ENCODE results near the gene SLC25A11.
A peak's percentile ranks its signal among the peaks of the same experiment; 100 is the strongest.
"Not testable (repeated sequence)": the region's sequence is repeated elsewhere in the genome, so short reads cannot be mapped to it uniquely, and the experiment has no call there.

SLC25A11 gene

GRCh38 chr17:4920351-4921048 lies 19.3 kb downstream of the SLC25A11 start:
- DNase-seq (ENCODE audit: low read depth in 2 of 2), result no peak

GRCh38 chr17:4919511-4920047 lies 20.3 kb downstream of the SLC25A11 start:
- no peak for DNase-seq (ENCODE audit: low read depth in 2 of 2)

GRCh38 chr17:4914551-4914950 lies 25.3 kb downstream of the SLC25A11 start:
- DNase-seq (ENCODE audit: low read depth in 2 of 2), result not testable (repeated sequence)

GRCh38 chr17:4913994-4914393 lies 25.9 kb downstream of the SLC25A11 start:
- no peak for DNase-seq (ENCODE audit: low read depth in 2 of 2)

GRCh38 chr17:4908711-4909496 lies 30.9 kb downstream of the SLC25A11 start:
- DNase-seq (ENCODE audit: low read depth in 2 of 2), result peak; percentile 41 to 46

- no peak for DNase-seq (ENCODE audit: low read depth in 2 of 2)
Observed at GRCh38 chr17:4908301-4908700, 31.5 kb downstream of the SLC25A11 start.

- not testable (repeated sequence) for DNase-seq (ENCODE audit: low read depth in 2 of 2)
Observed at GRCh38 chr17:4906642-4907041, 33.2 kb downstream of the SLC25A11 start.

GRCh38 chr17:4903051-4903818 lies 36.6 kb downstream of the SLC25A11 start, which contains the start of gene CHRNE:
TSS of gene CHRNE (minus strand) at chr17:4903098. CDS start at chr17:4903063, 35 bp downstream.
- peak; percentile 49 to 51 for DNase-seq (ENCODE audit: low read depth in 2 of 2)

- DNase-seq (ENCODE audit: low read depth in 2 of 2), result no peak
Observed at GRCh38 chr17:4902540-4902939, 37.3 kb downstream of the SLC25A11 start.

- no peak for DNase-seq (ENCODE audit: low read depth in 2 of 2)
Observed at GRCh38 chr17:4901648-4902344, 38.0 kb downstream of the SLC25A11 start.

- DNase-seq (ENCODE audit: low read depth in 2 of 2), result no peak
Observed at GRCh38 chr17:4901108-4901647, 38.7 kb downstream of the SLC25A11 start.

GRCh38 chr17:4900231-4901107 lies 39.4 kb downstream of the SLC25A11 start:
- DNase-seq (ENCODE audit: low read depth in 2 of 2), result peak in 1 of 2 donors; percentile 30

- peak; percentile 93 to 97 for DNase-seq (ENCODE audit: low read depth in 2 of 2)
Observed at GRCh38 chr17:4899341-4900230, 40.3 kb downstream of the SLC25A11 start, which contains the start of gene C17orf107. TSS of gene C17orf107 (plus strand) at chr17:4899536. CDS start at chr17:4899763, 227 bp downstream.

GRCh38 chr17:4898927-4899326 lies 40.9 kb downstream of the SLC25A11 start:
- DNase-seq (ENCODE audit: low read depth in 2 of 2), result no peak

GRCh38 chr17:4898351-4898750 lies 41.5 kb downstream of the SLC25A11 start:
- DNase-seq (ENCODE audit: low read depth in 2 of 2), result no peak

GRCh38 chr17:4897785-4898184 lies 42.1 kb downstream of the SLC25A11 start:
- DNase-seq (ENCODE audit: low read depth in 2 of 2), result no peak

GRCh38 chr17:4897198-4897687 lies 42.6 kb downstream of the SLC25A11 start:
- no peak for DNase-seq (ENCODE audit: low read depth in 2 of 2)

GRCh38 chr17:4896332-4897197 lies 43.3 kb downstream of the SLC25A11 start:
- no peak for DNase-seq (ENCODE audit: low read depth in 2 of 2)

Measured in activated CD8-positive, alpha-beta memory T cell treated with anti-CD3 and anti-CD28 coated beads for 4 hours (primary cell).